K562 (cell line): ENCODE results near the gene ABAT. TPM values are rescaled to one million over a fixed set of nuclear protein-coding genes. Genes with fewer than 3 reads are reported as not detected.

Experiments used
- ATAC-seq: fragments of 200-7000 bp; cut with Tn5 transposase; 3 replicates; pipeline ENCODE4 v1.9.1; 2020; ENCODE audit warnings: moderate library complexity
- BruUV-seq: library from RNA; stranded (reverse); fragments of 400-500 nt; replicated peaks from 2 replicates; lab custom pipeline; 2021; lab: Mats Ljungman, UMichigan
- CTCF ChIA-PET: fragments of 300-600 bp; formaldehyde crosslinking; extraction: SDS; loops from one replicate; lab custom pipeline; 2021; ENCODE audit warnings: low intra/inter-chr PET ratio; lab: Yijun Ruan, JAX
- POLR2A ChIA-PET: fragments of 300-600, 350-650 bp; sonication (Branson Sonifier 250); formaldehyde crosslinking; extraction: SDS; loops from one replicate; lab custom pipeline; 2021; ENCODE audit warnings: antibody characterized with exemption, inconsistent platforms; lab: Yijun Ruan, JAX
- DNase-seq, 4 experiments: peaks; one replicate each; pipeline versions ENCODE4 v3.0.0 to v3.0.0-alpha.2; 2011 to 2018; ENCODE audit warnings: low spot score in 3 of 4, mixed read lengths in 3 of 4; ENCODE audit errors: extremely low read depth in 1 of 4
- FAIRE-seq: peaks from 2 replicates; lab custom pipeline; 2011; peaks lifted over from hg19 to GRCh38; lab: Jason Lieb, UNC
- H2AFZ ChIP-seq: 2 replicates; pipeline ENCODE4 v1.6.0; 2011; ENCODE audit warnings: low read depth, low read length, control low read depth, inconsistent platforms
- H3K27ac ChIP-seq: fragments of 200-600 bp; 3 replicates; pipeline ENCODE4 v1.8.0; 2011; ENCODE audit warnings: low read depth, mild to moderate bottlenecking, control low read depth, inconsistent platforms, low read length, moderate library complexity, mixed read lengths; ENCODE audit errors: extremely low read depth
- H3K27me3 ChIP-seq, 2 experiments: fragments of 300-600 bp in 1 of 2; 2 replicates in 1 of 2; 3 replicates in 1 of 2; pipeline versions ENCODE4 v1.6.0 to v1.8.0; 2011; ENCODE audit warnings: inconsistent platforms in 2 of 2, low read length in 2 of 2, mild to moderate bottlenecking in 1 of 2, mixed read lengths in 1 of 2, moderate library complexity in 1 of 2; ENCODE audit not compliant: control insufficient read depth in 2 of 2, insufficient read depth in 2 of 2
- H3K36me3 ChIP-seq: fragments of 300-600 bp; 3 replicates; pipeline ENCODE4 v1.8.0; 2011; ENCODE audit warnings: mild to moderate bottlenecking, low read length, inconsistent platforms; ENCODE audit not compliant: control insufficient read depth, insufficient read depth
- H3K4me1 ChIP-seq, 2 experiments: fragments of 200-600 bp in 1 of 2; replicated peaks in 1 of 2; 2 replicates in 1 of 2; 3 replicates in 1 of 2; pipeline versions ENCODE4 v1.5.1 to v1.8.0; 2011; ENCODE audit warnings: inconsistent platforms in 2 of 2, low read length in 2 of 2, mild to moderate bottlenecking in 1 of 2, mixed read lengths in 1 of 2, moderate library complexity in 1 of 2; ENCODE audit not compliant: control insufficient read depth in 2 of 2, insufficient read depth in 2 of 2
- H3K4me2 ChIP-seq: 2 replicates; pipeline ENCODE4 v1.6.1; 2011; ENCODE audit warnings: low read length, control low read depth, inconsistent platforms, mixed read lengths; ENCODE audit not compliant: insufficient read depth
- H3K4me3 ChIP-seq: fragments of 200-600 bp; sonication (generic), shearing (Covaris generic); 2 replicates; pipeline ENCODE4 v1.5.1; 2016; ENCODE audit warnings: control low read depth, inconsistent platforms
- H3K79me2 ChIP-seq: fragments of 200-600 bp; 3 replicates; pipeline ENCODE4 v1.8.0; 2011; ENCODE audit warnings: low read length, inconsistent platforms; ENCODE audit not compliant: control insufficient read depth, insufficient read depth
- H3K9ac ChIP-seq, 2 experiments: 2 replicates each; pipeline versions ENCODE4 v1.6.0 to v1.6.1; 2011; ENCODE audit warnings: low read depth in 2 of 2, low read length in 2 of 2, control low read depth in 1 of 2, inconsistent platforms in 1 of 2, mild to moderate bottlenecking in 1 of 2, mixed read lengths in 1 of 2; ENCODE audit not compliant: insufficient read depth in 1 of 2
- H3K9me1 ChIP-seq: one replicate; pipeline ENCODE4 v1.6.0; 2011; ENCODE audit warnings: inconsistent platforms, mild to moderate bottlenecking, low read length, moderate library complexity; ENCODE audit not compliant: control insufficient read depth, insufficient read depth
- H3K9me3 ChIP-seq: replicated peaks from 2 replicates; pipeline ENCODE4 v1.5.1; 2011; ENCODE audit warnings: low read depth, low read length, inconsistent platforms; ENCODE audit not compliant: control insufficient read depth, insufficient read depth
- H4K20me1 ChIP-seq: replicated peaks from 2 replicates; pipeline ENCODE4 v1.6.1; 2011; ENCODE audit warnings: low read length, inconsistent platforms, mixed read lengths; ENCODE audit not compliant: control insufficient read depth, insufficient read depth
- CHD4 ChIP-seq: fragments of 200-600 bp; sonication (generic); IDR thresholded peaks from 3 replicates; pipeline ENCODE4 v1.6.1; 2012; ENCODE audit warnings: low read depth, mild to moderate bottlenecking, mixed read lengths, low read length, inconsistent platforms; ENCODE audit not compliant: insufficient read depth, insufficient replicate concordance, poor library complexity, severe bottlenecking
- MEIS2 ChIP-seq: fragments of 450-650 bp; IDR thresholded peaks from 2 replicates; pipeline ENCODE4 v1.6.1; 2014; ENCODE audit warnings: mild to moderate bottlenecking; ENCODE audit not compliant: partially characterized antibody
- MYC ChIP-seq, 2 experiments: fragments of 250-450 bp in 1 of 2; sonication (Bioruptor Pico) in 1 of 2; IDR thresholded peaks; 2 replicates each; pipeline versions ENCODE4 v1.5.1 to v1.6.1; 2012 to 2021; ENCODE audit warnings: low read depth in 2 of 2, borderline replicate concordance in 1 of 2, improper control_type of control experiment in 1 of 2, low read length in 1 of 2, mild to moderate bottlenecking in 1 of 2, moderate library complexity in 1 of 2
- RUNX1 ChIP-seq: sonication (generic); IDR thresholded peaks from 2 replicates; pipeline ENCODE4 v1.6.1; 2016; ENCODE audit warnings: antibody characterized with exemption, low read depth
- SRSF7 ChIP-seq: fragments of 200-400 bp; formaldehyde crosslinking; optimal IDR thresholded peaks from 2 replicates; pipeline ENCODE3; 2017; ENCODE audit warnings: mild to moderate bottlenecking, low read depth, low read length
- ZNF165 ChIP-seq: fragments of 250-450 bp; sonication (Bioruptor Pico); IDR thresholded peaks from 2 replicates; pipeline ENCODE4 v1.4.0; 2020; ENCODE audit warnings: borderline replicate concordance
- WGBS: fragments of 100-300 bp; shearing (Covaris generic); methylation state at CpG from one replicate; pipeline ENCODE4 v1.1.6; 2016; ENCODE audit warnings: low coverage, mixed read lengths; ENCODE audit not compliant: insufficient coverage; ENCODE audit errors: missing lambda C conversion rate; 5-methylcytosine and 5-hydroxymethylcytosine counted together
- in situ Hi-C: fragments of 300-500 bp; cut with MboI; formaldehyde crosslinking; loops from 4 replicates; pipeline ENCODE4 v1.15.0; 2018; ENCODE audit warnings: inconsistent platforms, mixed read lengths
- intact Hi-C: fragments of 100-400 bp; cut with micrococcal nuclease; formaldehyde crosslinking; loops from 2 replicates; pipeline ENCODE4 v1.14.2; 2022
- polyA plus RNA-seq, 8 experiments: library from polyadenylated mRNA; depleted of rRNA in 4 of 8; stranded (reverse) in 5 of 8; unstranded in 3 of 8; fragments of >200 nt; fragmentation: Nextera tagmentation in 2 of 8; fragmentation: Illumina TruSeq in 1 of 8; extraction: Ambion mirVana in 2 of 8; extraction: Trizol in 1 of 8; gene quantifications; 2 replicates each; pipeline versions ENCODE4 v1.2.1 to v1.2.3, GENCODE V29; 2011 to 2014; ENCODE audit warnings: inconsistent platforms in 1 of 8, missing spikeins in 1 of 8
- total RNA-seq, 7 experiments: library from RNA; depleted of rRNA in 6 of 7; stranded (reverse); fragments of >200 nt in 6 of 7; fragmentation: Illumina TruSeq in 2 of 7; extraction: Trizol in 2 of 7; gene quantifications; 2 replicates each; pipeline versions ENCODE4 v1.2.1 to v1.2.3, GENCODE V29; 2011 to 2021; ENCODE audit warnings: low replicate concordance in 1 of 7
- TF ChIP-seq, protein P1 (sequence below): fragments of 250-450 bp; sonication (Bioruptor Pico); IDR thresholded peaks from 2 replicates; pipeline ENCODE4 v1.4.0; 2020; ENCODE audit warnings: borderline replicate concordance
- TF ChIP-seq, protein P2 (sequence below): sonication (generic); formaldehyde crosslinking; IDR thresholded peaks from 2 replicates; pipeline ENCODE4 v1.8.1; 2022; ENCODE audit warnings: missing genetic modification reagents

Gene ABAT
- total and polyA plus RNA-seq, 9 of the 15 experiments (the other 6 are each of a cell fraction or from before 2014, with no cell fraction given), result 0.01 to 0.49 (median 0.10) TPM

DNA sequence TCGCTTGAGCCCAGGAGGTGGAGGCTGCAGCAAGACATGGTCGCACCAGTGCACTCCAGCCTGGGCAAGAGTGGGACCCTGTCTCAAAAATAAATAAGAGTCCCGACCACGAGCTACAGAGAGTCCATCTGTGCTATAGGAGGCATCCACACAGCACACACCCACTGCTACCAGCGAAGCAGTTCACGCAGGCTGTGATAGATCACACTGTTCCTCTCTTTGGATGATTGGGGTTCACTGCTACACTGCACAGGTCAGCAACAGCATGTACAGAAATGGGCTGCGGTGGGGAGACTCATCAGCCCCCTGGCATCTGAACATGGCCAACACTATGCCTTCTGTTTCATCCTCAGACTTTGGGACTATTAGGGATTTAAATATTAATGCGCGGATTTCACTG, 157.0 kb downstream of the ABAT start (continued):
- no peak for TF ChIP-seq ZNF165

GRCh38 chr16:8831871-8832716, 157.7 kb downstream of the ABAT start:
- Histone ChIP-seq H3K79me2 (no peaks in the 10 kb centered on the region), H2AFZ (no peak overlapping the region), H3K4me1 (peaks cover 0 to 4% of the 10 kb centered on the region in 2 experiments; a peak in 2 of 5 replicates), H3K9me1 (no peaks in the 10 kb centered on the region), H3K36me3 (peaks cover 45% of the 10 kb centered on the region; the same call in 2 of the 3 replicates), H3K4me2 (no peak overlapping the region), H4K20me1 (no peaks in the 10 kb centered on the region), H3K9ac (no peak overlapping the region; a peak in 1 of 4 replicates), H3K4me3 (no peak overlapping the region), H3K9me3 (no peaks in the 10 kb centered on the region), H3K27ac (no peak overlapping the region), H3K27me3 (no peaks in the 10 kb centered on the region)
- in situ Hi-C loops, result no loop called here
- POLR2A ChIA-PET, result interaction anchor here (0.6 kb wide), 1 partner anchor 28 kb away, joined by 3 read pairs; no protein-coding TSS in a partner anchor
- ATAC-seq (no peak), FAIRE-seq (no peak), DNase-seq (no peak)
- 88% methylated on average over 15 of the region's 18 CpGs for WGBS
- no TSS peak for BruUV-seq
- intact Hi-C loops, result no loop called here
- no peak for TF ChIP-seq MYC (IDR thresholded peaks at IDR 0.05; ENCODE audit: low read depth, low read length)
- no peak for TF ChIP-seq MYC (CRISPR knock-in tag; IDR thresholded peaks at IDR 0.05; ENCODE audit: borderline replicate concordance, low read depth)
- TF ChIP-seq, protein P1, sequence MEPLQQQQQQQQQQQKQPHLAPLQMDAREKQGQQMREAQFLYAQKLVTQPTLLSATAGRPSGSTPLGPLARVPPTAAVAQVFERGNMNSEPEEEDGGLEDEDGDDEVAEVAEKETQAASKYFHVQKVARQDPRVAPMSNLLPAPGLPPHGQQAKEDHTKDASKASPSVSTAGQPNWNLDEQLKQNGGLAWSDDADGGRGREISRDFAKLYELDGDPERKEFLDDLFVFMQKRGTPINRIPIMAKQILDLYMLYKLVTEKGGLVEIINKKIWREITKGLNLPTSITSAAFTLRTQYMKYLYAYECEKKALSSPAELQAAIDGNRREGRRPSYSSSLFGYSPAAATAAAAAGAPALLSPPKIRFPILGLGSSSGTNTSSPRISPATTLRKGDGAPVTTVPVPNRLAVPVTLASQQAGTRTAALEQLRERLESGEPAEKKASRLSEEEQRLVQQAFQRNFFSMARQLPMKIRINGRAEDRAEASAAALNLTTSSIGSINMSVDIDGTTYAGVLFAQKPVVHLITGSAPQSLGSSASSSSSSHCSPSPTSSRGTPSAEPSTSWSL (CRISPR knock-in tag), result no peak
- no peak for TF ChIP-seq SRSF7
- TF ChIP-seq RUNX1, result no peak
- no peak for TF ChIP-seq CHD4
- TF ChIP-seq, protein P2, sequence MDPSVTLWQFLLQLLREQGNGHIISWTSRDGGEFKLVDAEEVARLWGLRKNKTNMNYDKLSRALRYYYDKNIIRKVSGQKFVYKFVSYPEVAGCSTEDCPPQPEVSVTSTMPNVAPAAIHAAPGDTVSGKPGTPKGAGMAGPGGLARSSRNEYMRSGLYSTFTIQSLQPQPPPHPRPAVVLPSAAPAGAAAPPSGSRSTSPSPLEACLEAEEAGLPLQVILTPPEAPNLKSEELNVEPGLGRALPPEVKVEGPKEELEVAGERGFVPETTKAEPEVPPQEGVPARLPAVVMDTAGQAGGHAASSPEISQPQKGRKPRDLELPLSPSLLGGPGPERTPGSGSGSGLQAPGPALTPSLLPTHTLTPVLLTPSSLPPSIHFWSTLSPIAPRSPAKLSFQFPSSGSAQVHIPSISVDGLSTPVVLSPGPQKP (CRISPR knock-in tag), result no peak
- TF ChIP-seq MEIS2, result no peak
- CTCF ChIA-PET, result no interaction called here
